HG03558 (cell line): ENCODE measurements around the gene ADAMTSL1.
"Not testable (repeated sequence)": the region's sequence is repeated elsewhere in the genome, so short reads cannot be mapped to it uniquely, and the experiment has no call there.

Experiments
- ATAC-seq: cut with Tn5 transposase; IDR thresholded peaks from one replicate; pipeline ENCODE4 v1.9.1; 2021; ENCODE audit warnings: moderate number of reproducible peaks; ENCODE audit not compliant: unreplicated experiment; ENCODE audit errors: extremely low read depth

ADAMTSL1 gene

DNA sequence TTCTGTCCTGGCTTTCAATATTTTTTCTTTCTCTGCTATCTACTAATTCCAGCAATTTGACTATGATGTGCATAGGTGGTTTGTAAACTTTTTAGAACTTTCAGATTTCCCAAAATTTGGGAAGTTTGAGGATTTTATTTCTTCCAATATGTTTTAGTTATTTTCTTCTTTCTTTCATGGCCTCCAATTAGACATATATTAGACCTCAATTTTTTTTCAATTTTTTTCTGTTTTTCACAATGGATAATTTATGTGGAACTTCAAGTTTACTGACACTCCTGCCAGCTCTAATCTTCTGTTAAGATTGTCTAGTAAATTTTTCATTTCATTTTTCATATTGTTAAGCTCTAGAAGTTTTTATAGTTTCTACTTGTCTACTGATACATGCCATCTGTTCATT, 395.8 kb downstream of the ADAMTSL1 start:
- no peak for ATAC-seq

DNA sequence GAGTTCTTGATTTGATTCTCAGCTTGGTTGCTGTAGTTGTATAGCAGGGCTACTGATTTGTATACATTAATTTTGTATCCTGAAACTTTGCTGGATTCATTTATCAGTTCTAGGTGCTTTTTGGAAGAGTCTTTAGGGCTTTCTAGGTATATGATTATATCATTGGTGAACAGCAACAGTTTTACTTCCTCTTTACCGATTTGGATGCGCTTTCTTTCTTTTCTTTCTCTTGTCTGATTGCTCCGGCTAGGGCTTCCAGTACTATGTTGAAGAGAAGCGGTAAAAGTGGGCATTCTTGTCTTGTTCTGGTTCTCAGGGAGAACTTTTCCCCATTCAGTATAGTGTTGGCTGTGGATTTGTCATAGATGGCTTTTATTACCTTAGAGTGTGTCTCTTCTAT, 400.1 kb downstream of the ADAMTSL1 start:
- no peak for ATAC-seq

- ATAC-seq, result not testable (repeated sequence)
Measured at GRCh38 chr9:18874990-18875389, 401.0 kb downstream of the ADAMTSL1 start.

- no peak for ATAC-seq
Measured at GRCh38 chr9:18877984-18878383, 404.0 kb downstream of the ADAMTSL1 start.

DNA sequence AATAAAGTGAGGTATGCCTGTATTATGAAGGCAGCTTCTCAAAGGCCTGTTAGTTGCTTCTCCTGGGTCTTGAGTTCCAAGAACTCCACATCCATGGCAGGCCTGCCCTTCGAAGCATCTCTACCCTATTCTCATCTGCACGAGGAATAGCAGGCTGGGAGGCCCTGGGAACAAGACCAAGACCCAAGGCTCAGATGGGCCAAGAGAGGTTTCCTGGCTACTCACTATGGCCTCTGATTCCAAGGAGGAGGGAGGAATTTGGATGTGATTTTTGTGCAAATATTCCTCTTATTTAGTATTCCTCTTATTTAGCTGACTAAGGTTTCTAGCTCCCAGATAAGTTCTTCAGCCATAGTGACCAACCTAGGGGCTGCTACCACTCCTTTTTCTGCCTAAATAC, 407.8 kb downstream of the ADAMTSL1 start:
- no peak for ATAC-seq

- ATAC-seq, result no peak
Measured at GRCh38 chr9:18887546-18887945, 413.6 kb downstream of the ADAMTSL1 start.

DNA sequence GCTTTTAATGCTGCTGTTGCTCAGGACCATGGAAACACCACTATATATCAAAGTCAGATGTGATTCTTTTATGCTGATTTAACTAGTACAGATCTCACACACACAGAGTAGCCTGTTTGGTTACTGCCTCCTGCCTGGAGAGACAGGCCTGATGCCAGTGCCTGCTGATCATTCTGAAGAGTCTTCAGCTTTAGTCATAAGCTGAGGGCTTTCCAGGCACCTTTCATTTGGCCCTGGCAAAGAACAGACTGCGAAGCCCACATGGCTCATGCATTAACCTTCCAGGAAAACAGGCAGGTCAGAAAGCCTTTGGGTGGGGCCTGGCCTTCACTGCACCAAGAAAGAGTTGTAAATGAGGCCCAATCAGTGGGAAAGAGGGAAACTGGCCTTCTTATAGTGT, 414.3 kb downstream of the ADAMTSL1 start:
- no peak for ATAC-seq

- ATAC-seq, result no peak
Measured at GRCh38 chr9:18889550-18889949, 415.6 kb downstream of the ADAMTSL1 start.

GRCh38 chr9:18890372-18890771, 416.4 kb downstream of the ADAMTSL1 start:
- no peak for ATAC-seq

DNA sequence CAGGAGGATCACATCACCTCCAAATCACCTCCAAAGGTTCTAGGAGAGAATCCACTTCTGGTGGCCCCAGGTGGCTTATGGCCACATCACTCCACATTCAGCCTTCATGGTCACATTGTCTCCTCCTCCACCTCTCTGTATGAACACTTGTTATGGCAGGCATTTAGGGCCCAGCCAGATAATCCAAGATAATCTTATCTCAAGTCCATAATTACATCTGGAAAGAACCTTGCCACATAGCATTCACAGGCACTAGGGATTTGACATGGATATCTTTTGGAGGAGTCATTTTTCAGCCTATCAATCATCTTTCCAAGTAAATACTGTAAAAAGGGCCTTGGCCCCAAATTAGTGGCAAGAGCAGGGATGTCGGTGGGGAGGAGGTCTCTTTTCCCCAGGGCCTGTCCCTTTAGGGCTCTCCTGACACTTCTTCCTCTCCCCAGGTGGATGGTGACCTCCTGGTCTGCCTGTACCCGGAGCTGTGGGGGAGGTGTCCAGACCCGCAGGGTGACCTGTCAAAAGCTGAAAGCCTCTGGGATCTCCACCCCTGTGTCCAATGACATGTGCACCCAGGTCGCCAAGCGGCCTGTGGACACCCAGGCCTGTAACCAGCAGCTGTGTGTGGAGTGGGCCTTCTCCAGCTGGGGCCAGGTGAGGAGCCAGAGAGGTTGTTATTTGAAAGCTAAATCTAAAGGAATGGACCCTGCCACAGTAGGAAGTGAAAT, 418.2 kb downstream of the ADAMTSL1 start:
- no peak for ATAC-seq

DNA sequence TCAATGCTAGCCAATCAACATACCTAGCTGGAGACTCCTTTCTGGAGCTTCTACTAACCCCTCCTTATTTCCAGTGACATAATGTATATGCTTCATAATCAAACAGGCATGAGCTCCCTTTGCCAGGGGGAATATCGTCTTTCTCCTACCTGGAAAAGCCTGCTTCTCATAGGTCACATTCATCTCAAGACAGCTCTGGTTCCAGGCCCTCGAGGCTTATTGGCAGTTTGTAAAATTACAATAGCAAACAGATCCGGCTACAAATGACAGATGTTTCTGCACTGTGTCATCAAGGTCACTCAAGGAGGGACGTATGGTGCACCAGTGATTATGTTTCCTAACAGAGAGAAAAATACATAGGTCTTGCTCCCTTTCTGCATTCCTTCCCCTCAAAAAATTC, 419.1 kb downstream of the ADAMTSL1 start:
- no peak for ATAC-seq

DNA sequence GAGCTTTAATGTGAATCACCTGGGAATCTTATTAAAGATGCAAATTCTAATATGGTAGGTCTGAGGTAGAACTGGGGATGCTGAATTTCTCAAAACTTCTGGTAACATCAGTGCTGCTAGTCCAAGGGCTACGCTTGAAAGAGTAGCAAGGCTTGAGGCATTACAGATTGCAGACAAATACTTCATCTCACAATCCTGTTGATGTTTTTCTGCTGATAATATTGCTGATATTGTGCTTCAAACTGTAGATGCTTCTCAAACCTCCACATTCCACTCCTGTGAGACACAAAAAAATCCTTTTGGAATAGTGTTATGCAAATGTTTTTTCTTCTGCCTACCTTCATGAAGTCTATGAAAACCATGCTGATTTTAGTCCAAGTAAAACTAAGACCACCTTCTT, 419.5 kb downstream of the ADAMTSL1 start:
- no peak for ATAC-seq

DNA sequence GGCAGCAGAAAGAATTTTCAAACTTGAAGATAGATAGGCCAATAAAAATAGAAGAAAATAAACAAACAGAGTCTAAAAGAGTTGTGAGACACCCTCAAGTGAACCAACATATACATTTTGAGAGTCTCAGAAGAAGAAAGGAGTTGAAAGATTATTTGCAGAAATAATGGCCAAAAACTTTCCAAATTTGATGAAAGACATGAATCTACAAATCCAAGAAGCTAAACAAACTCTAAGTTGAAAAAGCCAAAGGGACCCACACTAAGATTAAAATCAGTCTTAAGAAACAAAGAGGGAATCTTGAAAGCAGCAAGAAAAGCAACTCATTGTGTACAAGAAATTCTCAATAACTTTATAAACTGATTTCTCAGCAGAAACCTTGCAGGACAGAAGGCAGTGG, 422.1 kb downstream of the ADAMTSL1 start:
- no peak for ATAC-seq

DNA sequence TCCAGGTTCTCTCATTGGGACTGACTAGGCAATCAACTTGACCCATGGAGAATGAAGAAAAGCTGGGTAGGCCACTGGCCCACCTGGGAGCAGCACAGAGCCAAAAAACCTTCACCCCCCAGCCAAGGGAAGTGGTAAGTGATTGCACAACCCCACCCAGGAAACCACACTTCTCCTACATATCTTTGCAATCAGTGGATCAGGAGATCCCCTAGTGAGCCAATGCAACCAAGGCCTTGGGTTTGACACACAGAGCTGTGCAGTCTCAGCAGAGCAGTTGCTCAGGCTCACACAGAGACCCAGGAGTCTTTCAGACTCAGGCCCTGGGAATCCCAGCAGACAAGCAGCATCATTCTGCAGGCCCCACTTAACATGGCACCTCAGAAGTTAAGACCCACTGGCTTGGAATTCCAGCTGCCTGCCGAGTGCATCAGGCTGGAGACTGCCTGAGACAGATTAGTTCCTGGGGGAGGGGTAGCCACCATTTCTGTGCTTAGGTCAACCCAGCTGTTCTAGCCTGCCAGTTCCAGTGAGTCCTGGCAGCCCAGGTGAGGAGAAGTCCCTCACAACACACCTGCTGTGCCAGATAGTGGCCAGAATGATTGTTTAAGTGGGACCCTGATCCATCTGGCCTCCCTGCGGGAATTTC, 422.7 kb downstream of the ADAMTSL1 start:
- no peak for ATAC-seq

- no peak for ATAC-seq
Measured at GRCh38 chr9:18903450-18903849, 429.5 kb downstream of the ADAMTSL1 start.

DNA sequence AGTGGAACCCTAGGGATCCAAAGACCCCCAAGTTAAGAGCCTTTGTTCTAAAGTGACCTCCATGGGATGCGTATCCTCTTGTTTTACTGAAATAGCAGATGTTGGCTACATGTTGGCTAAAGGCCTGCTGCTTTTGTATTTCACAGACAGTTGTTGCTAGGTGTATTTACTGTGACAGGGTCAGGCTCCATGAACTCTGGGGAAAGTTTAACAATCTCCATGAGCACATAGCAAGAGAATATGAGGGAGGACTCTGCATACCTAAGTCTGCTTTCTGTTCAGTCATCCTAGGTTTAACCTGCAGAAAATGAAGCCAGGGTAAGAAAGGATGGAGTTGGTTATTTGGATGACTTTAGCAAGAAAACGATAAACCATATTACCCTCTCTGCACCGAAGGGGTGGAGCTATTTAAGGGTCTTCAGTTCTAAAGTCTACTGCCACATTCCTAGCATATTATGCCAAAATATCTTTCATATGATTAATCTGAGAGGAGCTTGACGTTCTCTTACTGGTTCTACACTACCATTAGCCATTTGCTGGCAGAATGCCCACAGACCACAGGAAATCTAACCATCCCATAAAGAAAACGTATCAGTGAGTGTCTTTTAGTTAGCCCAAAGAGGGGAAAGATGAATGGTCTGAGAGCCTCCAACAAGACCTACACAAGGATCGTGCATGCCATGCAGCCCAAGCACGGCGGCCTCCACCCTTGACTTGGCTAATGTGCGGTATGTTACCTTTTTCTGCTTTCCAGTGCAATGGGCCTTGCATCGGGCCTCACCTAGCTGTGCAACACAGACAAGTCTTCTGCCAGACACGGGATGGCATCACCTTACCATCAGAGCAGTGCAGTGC, 431.3 kb downstream of the ADAMTSL1 start:
- no peak for ATAC-seq

- no peak for ATAC-seq
Measured at GRCh38 chr9:18905883-18906629, 432.1 kb downstream of the ADAMTSL1 start.

DNA sequence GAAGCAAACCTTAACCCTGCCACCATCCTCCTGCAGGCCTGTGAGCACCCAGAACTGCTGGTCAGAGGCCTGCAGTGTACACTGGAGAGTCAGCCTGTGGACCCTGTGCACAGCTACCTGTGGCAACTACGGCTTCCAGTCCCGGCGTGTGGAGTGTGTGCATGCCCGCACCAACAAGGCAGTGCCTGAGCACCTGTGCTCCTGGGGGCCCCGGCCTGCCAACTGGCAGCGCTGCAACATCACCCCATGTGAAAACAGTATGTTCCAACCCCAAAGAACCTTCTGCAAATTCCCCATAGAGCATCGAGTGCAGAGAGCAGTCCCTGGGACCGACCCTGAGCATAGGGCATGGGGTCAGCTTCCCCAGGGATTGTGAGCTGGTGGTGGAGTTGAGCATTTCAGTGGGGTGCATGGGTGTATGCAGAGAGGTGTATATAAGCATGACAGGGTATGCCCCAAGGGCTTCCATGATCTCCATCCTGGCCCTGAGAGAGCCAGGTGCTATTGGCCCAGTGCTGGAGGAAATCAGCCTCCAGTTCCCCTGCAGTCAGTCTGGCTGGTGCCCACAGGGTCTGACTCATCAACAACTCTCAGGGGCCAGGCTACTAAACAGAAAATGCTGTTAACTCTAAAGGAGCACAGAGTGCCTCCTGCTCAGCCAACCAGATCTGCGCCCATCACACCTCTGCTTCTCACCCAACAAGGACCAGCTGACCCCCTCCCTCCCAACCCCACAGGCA, 432.9 kb downstream of the ADAMTSL1 start:
- ATAC-seq, result no peak

DNA sequence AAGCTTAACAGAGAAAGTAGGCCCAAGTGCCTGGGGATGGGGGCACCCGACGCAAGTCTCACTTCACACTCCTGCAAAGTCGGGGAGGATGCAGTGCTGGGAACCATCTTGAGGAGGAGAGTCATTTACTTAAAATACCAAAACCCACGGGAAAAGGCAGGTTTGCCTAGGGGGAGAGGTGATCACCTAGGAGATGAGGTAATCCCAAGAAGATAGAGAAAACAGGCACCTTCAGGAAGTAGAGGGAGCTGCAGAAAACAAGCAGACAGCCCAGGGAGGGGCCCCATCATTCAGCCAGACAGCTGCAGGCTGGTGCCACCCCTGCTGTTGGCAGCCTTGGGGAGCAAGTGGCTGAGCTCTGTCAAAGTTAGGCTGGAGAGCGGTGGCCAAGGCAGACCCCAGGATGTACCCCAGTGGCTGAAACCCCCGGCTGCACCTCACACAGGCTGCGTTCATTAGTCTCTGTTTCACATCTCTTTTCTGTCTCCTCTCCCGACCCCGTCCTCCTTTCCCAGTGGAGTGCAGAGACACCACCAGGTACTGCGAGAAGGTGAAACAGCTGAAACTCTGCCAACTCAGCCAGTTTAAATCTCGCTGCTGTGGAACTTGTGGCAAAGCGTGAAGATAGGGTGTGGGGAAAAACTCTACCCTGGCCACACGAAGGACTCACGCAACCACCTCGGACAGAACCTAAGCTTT, 434.1 kb downstream of the ADAMTSL1 start:
- ATAC-seq, result no peak
